NB4 (cell line): Measurements from ENCODE around the gene TANC1.

Experiments
- CTCF ChIP-seq: IDR thresholded peaks from one replicate; pipeline ENCODE4 v1.5.1; 2012; ENCODE audit warnings: low read depth, low read length
- MAX ChIP-seq: IDR thresholded peaks from 2 replicates; pipeline ENCODE4 v1.6.1; 2011; ENCODE audit warnings: low read depth, low read length
- MYC ChIP-seq: IDR thresholded peaks from 2 replicates; pipeline ENCODE4 v1.6.1; 2011; ENCODE audit warnings: low read depth, low read length
- POLR2A ChIP-seq: IDR thresholded peaks from 2 replicates; pipeline ENCODE4 v1.6.1; 2011; ENCODE audit warnings: mild to moderate bottlenecking; ENCODE audit not compliant: insufficient read length; ENCODE audit errors: extremely low read depth

GRCh38 chr2:159145745-159146354, 177.4 kb downstream of the TANC1 start:
- TF ChIP-seq CTCF: no peak
- no peak for TF ChIP-seq POLR2A
- no peak for TF ChIP-seq MYC
- no peak for TF ChIP-seq MAX
